IMR-90 (cell line): ENCODE measurements around the gene CTIF. TPM values are rescaled to one million over a fixed set of nuclear protein-coding genes. Genes with fewer than 3 reads are reported as not detected.

Source experiments
- ATAC-seq: fragments of 200-7000 bp; cut with Tn5 transposase; 2 replicates; pipeline ENCODE4 v1.9.1; 2020; ENCODE audit warnings: low read depth, mild to moderate bottlenecking, moderate library complexity
- BruUV-seq: library from RNA; stranded (reverse); fragments of 400-500 nt; replicated peaks from 2 replicates; lab custom pipeline; 2021; lab: Mats Ljungman, UMichigan
- CTCF ChIA-PET: fragments of 300-600 bp; formaldehyde crosslinking; extraction: SDS; loops from one replicate; lab custom pipeline; 2021; ENCODE audit warnings: antibody characterized with exemption; lab: Yijun Ruan, JAX
- POLR2A ChIA-PET: fragments of 300-600 bp; sonication (Branson Sonifier 250); formaldehyde crosslinking; loops from one replicate; lab custom pipeline; 2022; ENCODE audit warnings: antibody characterized with exemption; ENCODE audit not compliant: unreplicated experiment; lab: Charles Lee
- DNase-seq: peaks from one replicate; pipeline ENCODE4 v3.0.0; 2013
- H2AFZ ChIP-seq: replicated peaks from 2 replicates; pipeline ENCODE3; 2013; ENCODE audit warnings: low read length, mild to moderate bottlenecking; ENCODE audit not compliant: poor library complexity
- H2AK5ac ChIP-seq: 2 replicates; pipeline ENCODE4 v1.6.1; 2013; ENCODE audit warnings: low read depth, low read length, inconsistent platforms
- H2AK9ac ChIP-seq: replicated peaks from 2 replicates; pipeline ENCODE3; 2013; ENCODE audit warnings: mild to moderate bottlenecking, low read depth, low read length, moderate library complexity; ENCODE audit not compliant: poor library complexity
- H2BK120ac ChIP-seq: 2 replicates; pipeline ENCODE4 v1.6.1; 2013; ENCODE audit warnings: low read depth, low read length, inconsistent platforms
- H2BK15ac ChIP-seq: 3 replicates; pipeline ENCODE4 v1.6.1; 2013; ENCODE audit warnings: low read depth, low read length, inconsistent platforms
- H2BK20ac ChIP-seq: 2 replicates; pipeline ENCODE4 v1.6.1; 2013; ENCODE audit warnings: low read depth, mild to moderate bottlenecking, inconsistent platforms, low read length, moderate library complexity
- H2BK5ac ChIP-seq: 2 replicates; pipeline ENCODE4 v1.6.1; 2013; ENCODE audit warnings: mild to moderate bottlenecking, low read depth, low read length, inconsistent platforms; ENCODE audit not compliant: poor library complexity, severe bottlenecking
- H3K14ac ChIP-seq: replicated peaks from 2 replicates; pipeline ENCODE4 v1.6.1; 2013; ENCODE audit warnings: low read depth, low read length, inconsistent platforms
- H3K18ac ChIP-seq: 2 replicates; pipeline ENCODE4 v1.6.1; 2013; ENCODE audit warnings: low read depth, low read length, control low read depth
- H3K23ac ChIP-seq: 2 replicates; pipeline ENCODE4 v1.6.1; 2013; ENCODE audit warnings: low read depth, low read length, inconsistent platforms
- H3K27ac ChIP-seq: 2 replicates; pipeline ENCODE4 v1.5.1; 2013; ENCODE audit warnings: mild to moderate bottlenecking, control low read depth, low read length; ENCODE audit not compliant: insufficient read depth
- H3K27me3 ChIP-seq: 2 replicates; pipeline ENCODE4 v1.6.1; 2013; ENCODE audit warnings: low read length; ENCODE audit not compliant: control insufficient read depth, insufficient read depth
- H3K36me3 ChIP-seq: 2 replicates; pipeline ENCODE4 v1.6.1; 2013; ENCODE audit warnings: low read length, mixed read lengths; ENCODE audit not compliant: control insufficient read depth, insufficient read depth
- H3K4ac ChIP-seq: 2 replicates; pipeline ENCODE4 v1.6.1; 2013; ENCODE audit warnings: low read depth, low read length, inconsistent platforms
- H3K4me1 ChIP-seq: 2 replicates; pipeline ENCODE4 v1.6.1; 2013; ENCODE audit warnings: low read length, mixed read lengths; ENCODE audit not compliant: control insufficient read depth, insufficient read depth
- H3K4me2 ChIP-seq: 2 replicates; pipeline ENCODE4 v1.6.1; 2013; ENCODE audit warnings: low read depth, mild to moderate bottlenecking, control low read depth, low read length, moderate library complexity
- H3K4me3 ChIP-seq: 2 replicates; pipeline ENCODE4 v1.5.1; 2013; ENCODE audit warnings: low read depth, mild to moderate bottlenecking, control low read depth, low read length, moderate library complexity; ENCODE audit not compliant: insufficient read depth
- H3K56ac ChIP-seq: 2 replicates; pipeline ENCODE4 v1.6.1; 2013; ENCODE audit warnings: low read length, inconsistent platforms; ENCODE audit not compliant: insufficient read depth; ENCODE audit errors: extremely low read depth
- H3K79me1 ChIP-seq, 2 experiments: 2 replicates each; pipeline ENCODE4 v1.6.1; 2013; ENCODE audit warnings: low read length in 2 of 2, inconsistent platforms in 1 of 2, low read depth in 1 of 2
- H3K9ac ChIP-seq: 2 replicates; pipeline ENCODE4 v1.6.1; 2013; ENCODE audit warnings: low read depth, low read length, control low read depth
- H3K9me1 ChIP-seq: 2 replicates; pipeline ENCODE4 v1.6.1; 2013; ENCODE audit warnings: low read length, inconsistent platforms; ENCODE audit not compliant: insufficient read depth
- H3K9me3 ChIP-seq: 2 replicates; pipeline ENCODE4 v1.6.1; 2013; ENCODE audit warnings: low read length; ENCODE audit not compliant: control insufficient read depth, insufficient read depth
- H4K20me1 ChIP-seq: 2 replicates; pipeline ENCODE4 v1.6.1; 2013; ENCODE audit warnings: low read length, inconsistent platforms; ENCODE audit not compliant: insufficient read depth
- H4K5ac ChIP-seq: 2 replicates; pipeline ENCODE4 v1.6.1; 2013; ENCODE audit warnings: mild to moderate bottlenecking, low read depth, low read length, control low read depth
- H4K8ac ChIP-seq, 2 experiments: 2 replicates each; pipeline ENCODE4 v1.6.1; 2013; ENCODE audit warnings: low read depth in 2 of 2, low read length in 2 of 2, control low read depth in 1 of 2, inconsistent platforms in 1 of 2
- H4K91ac ChIP-seq: 2 replicates; pipeline ENCODE4 v1.6.1; 2013; ENCODE audit warnings: low read depth, low read length, inconsistent platforms; ENCODE audit not compliant: insufficient read depth
- FOS ChIP-seq: fragments of 150-350 bp; IDR thresholded peaks from 2 replicates; pipeline ENCODE4 v1.6.1; 2016; ENCODE audit warnings: low read depth, low read length
- MAFK ChIP-seq: IDR thresholded peaks from 2 replicates; pipeline ENCODE4 v1.6.1; 2012; ENCODE audit warnings: low read depth, low read length, improper control_type of control experiment
- NFE2L2 ChIP-seq: fragments of 150-350 bp; IDR thresholded peaks from 2 replicates; pipeline ENCODE4 v1.6.1; 2016; ENCODE audit warnings: low read depth, mild to moderate bottlenecking, low read length
- RAD21 ChIP-seq: IDR thresholded peaks from 2 replicates; pipeline ENCODE4 v1.6.1; 2012; ENCODE audit warnings: low read length, improper control_type of control experiment
- RFX5 ChIP-seq: IDR thresholded peaks from 2 replicates; pipeline ENCODE4 v1.8.0; 2012; ENCODE audit warnings: low read depth, mild to moderate bottlenecking, low read length, moderate library complexity
- SMC3 ChIP-seq: fragments of 150-350 bp; IDR thresholded peaks from 2 replicates; pipeline ENCODE4 v1.6.1; 2016; ENCODE audit warnings: low read depth, mild to moderate bottlenecking, antibody characterized with exemption, low read length, moderate library complexity
- WGBS, 2 experiments: methylation state at CpG; one replicate each; pipeline versions ENCODE4 v1.1.5 to v1.1.7; 2013; ENCODE audit warnings: missing lambda C conversion rate in 2 of 2; ENCODE audit not compliant: insufficient read length in 1 of 2; ENCODE audit errors: extremely low coverage in 2 of 2; 5-methylcytosine and 5-hydroxymethylcytosine counted together
- dilution Hi-C: fragments of 300-500 bp; cut with HindIII; formaldehyde crosslinking; loops from one replicate; pipeline ENCODE4 v1.14.3; 2018; ENCODE audit warnings: low sequenced_read_pairs; ENCODE audit not compliant: unreplicated experiment
- in situ Hi-C: fragments of 300-500 bp; cut with MboI; formaldehyde crosslinking; loops from 3 replicates; pipeline ENCODE4 v1.14.3; 2019; ENCODE audit warnings: low sequenced_read_pairs, inconsistent platforms, mixed read lengths
- intact Hi-C: fragments of 100-400 bp; cut with micrococcal nuclease; formaldehyde crosslinking; loops from 2 replicates; pipeline ENCODE4 v1.10.0; 2022
- polyA plus RNA-seq, 3 experiments: library from polyadenylated mRNA; depleted of rRNA; stranded (reverse); fragments of >200 nt; gene quantifications; 2 replicates each; pipeline ENCODE4 v1.2.3, GENCODE V29; 2012; ENCODE audit warnings: low replicate concordance in 1 of 3
- total RNA-seq: library from RNA; depleted of rRNA; stranded (reverse); fragments of >200 nt; gene quantifications from 2 replicates; pipeline ENCODE4 v1.2.3, GENCODE V29; 2012
- TF ChIP-seq, protein P1 (sequence below): fragments of 150-350 bp; IDR thresholded peaks from 2 replicates; pipeline ENCODE4 v1.6.1; 2017; ENCODE audit warnings: mild to moderate bottlenecking, antibody characterized with exemption, low read length, low read depth
- TF ChIP-seq, protein P2 (sequence below): fragments of 150-350 bp; IDR thresholded peaks from 2 replicates; pipeline ENCODE4 v1.6.1; 2016; ENCODE audit warnings: low read depth, mild to moderate bottlenecking, low read length, moderate library complexity, borderline replicate concordance
- TF ChIP-seq, protein P3 (sequence below): conservative IDR thresholded peaks from 2 replicates; pipeline ENCODE4 v1.5.1; 2012; ENCODE audit warnings: mild to moderate bottlenecking, low read depth, low read length, improper control_type of control experiment

CTIF gene
- total and polyA plus RNA-seq, 2 of the 4 experiments (the other 2 are of a cell fraction) = 25.1 to 57.0 TPM

DNA sequence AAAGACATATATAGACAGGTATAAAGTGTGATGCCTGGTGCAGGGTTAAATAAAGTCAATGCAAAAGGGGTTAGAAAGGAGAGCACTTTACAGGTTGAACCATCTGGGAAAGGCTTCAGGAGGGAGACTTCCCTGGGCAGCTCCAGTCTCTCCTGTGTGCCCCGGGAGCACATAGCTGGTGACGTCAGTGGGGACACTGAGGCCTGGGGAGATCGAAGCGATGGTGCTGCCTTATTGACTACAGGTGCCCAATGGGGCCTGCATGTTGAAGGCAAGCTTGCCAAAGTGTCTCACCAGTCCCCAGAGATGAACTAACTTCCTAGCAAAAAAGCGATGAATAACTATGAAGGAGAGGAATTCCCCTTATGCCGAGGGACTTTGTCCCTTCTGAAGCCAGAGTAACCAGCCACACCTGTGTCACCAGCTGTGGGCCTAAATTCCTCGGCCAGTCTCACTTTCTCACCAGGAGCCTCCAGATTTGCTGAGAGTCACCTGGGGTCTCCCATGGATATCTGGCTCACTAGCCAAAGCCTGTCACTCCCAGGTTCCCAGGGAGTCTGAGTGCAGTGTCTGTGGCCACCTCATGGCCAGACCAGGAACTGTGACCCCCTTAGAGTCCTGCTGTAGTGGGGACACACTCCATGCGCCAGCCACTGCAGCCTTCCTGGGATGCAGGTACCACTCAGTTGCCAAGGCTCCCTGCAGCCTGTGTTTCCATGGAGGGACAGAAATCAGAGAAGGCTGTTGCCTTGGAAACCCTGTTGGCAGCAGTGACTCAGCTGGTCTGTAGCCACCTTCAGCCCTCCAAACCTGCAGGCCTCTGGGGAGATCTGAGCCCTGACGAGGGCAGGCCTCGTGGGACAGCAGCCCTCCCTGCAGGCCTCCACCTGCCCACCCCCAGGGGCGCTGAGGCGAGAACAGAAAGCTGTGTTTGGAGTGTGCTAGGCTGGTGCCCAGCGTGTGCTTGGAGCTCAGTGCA, 128.7 kb downstream of the CTIF start:
- Histone ChIP-seq H3K27ac (no peak overlapping the region), H3K9me1 (peaks cover 6% of the 10 kb centered on the region), H2BK15ac (no peak overlapping the region), H4K5ac (no peak overlapping the region), H2BK20ac (no peak overlapping the region), H3K9me3 (peaks cover 2% of the 10 kb centered on the region; the same call in 1 of the 2 replicates), H4K20me1 (peaks cover 23% of the 10 kb centered on the region), H4K91ac (no peak overlapping the region), H3K14ac (no peak overlapping the region), H3K56ac (no peak overlapping the region; the same call in 1 of the 2 replicates), H2BK5ac (no peak overlapping the region), H3K18ac (no peak overlapping the region), H2AK9ac (no peak overlapping the region), H4K8ac (no peak overlapping the region), H3K36me3 (peaks cover 46% of the 10 kb centered on the region), H2AFZ (no peak overlapping the region), H2AK5ac (no peak overlapping the region), H2BK120ac (no peak overlapping the region), H3K4ac (no peak overlapping the region), H3K9ac (no peak overlapping the region), H3K4me3 (no peak overlapping the region), H3K79me1 (peaks cover 34 to 85% of the 10 kb centered on the region in 2 experiments), H3K4me2 (no peak overlapping the region), H3K4me1 (peaks cover 5% of the 10 kb centered on the region; the same call in 1 of the 2 replicates), H3K23ac (no peak overlapping the region), H3K27me3 (no peaks in the 10 kb centered on the region)
- BruUV-seq = no TSS peak
- TF ChIP-seq FOS = no peak
- TF ChIP-seq, protein P1, sequence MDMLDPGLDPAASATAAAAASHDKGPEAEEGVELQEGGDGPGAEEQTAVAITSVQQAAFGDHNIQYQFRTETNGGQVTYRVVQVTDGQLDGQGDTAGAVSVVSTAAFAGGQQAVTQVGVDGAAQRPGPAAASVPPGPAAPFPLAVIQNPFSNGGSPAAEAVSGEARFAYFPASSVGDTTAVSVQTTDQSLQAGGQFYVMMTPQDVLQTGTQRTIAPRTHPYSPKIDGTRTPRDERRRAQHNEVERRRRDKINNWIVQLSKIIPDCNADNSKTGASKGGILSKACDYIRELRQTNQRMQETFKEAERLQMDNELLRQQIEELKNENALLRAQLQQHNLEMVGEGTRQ = no peak
- TF ChIP-seq NFE2L2 = peak; percentile 30; the same call in 1 of the 2 replicates
- TF ChIP-seq, protein P2, sequence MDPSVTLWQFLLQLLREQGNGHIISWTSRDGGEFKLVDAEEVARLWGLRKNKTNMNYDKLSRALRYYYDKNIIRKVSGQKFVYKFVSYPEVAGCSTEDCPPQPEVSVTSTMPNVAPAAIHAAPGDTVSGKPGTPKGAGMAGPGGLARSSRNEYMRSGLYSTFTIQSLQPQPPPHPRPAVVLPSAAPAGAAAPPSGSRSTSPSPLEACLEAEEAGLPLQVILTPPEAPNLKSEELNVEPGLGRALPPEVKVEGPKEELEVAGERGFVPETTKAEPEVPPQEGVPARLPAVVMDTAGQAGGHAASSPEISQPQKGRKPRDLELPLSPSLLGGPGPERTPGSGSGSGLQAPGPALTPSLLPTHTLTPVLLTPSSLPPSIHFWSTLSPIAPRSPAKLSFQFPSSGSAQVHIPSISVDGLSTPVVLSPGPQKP = no peak
- TF ChIP-seq MAFK = no peak
- no peak for TF ChIP-seq RFX5
- TF ChIP-seq RAD21 = peak; percentile 47
- TF ChIP-seq, protein P3, sequence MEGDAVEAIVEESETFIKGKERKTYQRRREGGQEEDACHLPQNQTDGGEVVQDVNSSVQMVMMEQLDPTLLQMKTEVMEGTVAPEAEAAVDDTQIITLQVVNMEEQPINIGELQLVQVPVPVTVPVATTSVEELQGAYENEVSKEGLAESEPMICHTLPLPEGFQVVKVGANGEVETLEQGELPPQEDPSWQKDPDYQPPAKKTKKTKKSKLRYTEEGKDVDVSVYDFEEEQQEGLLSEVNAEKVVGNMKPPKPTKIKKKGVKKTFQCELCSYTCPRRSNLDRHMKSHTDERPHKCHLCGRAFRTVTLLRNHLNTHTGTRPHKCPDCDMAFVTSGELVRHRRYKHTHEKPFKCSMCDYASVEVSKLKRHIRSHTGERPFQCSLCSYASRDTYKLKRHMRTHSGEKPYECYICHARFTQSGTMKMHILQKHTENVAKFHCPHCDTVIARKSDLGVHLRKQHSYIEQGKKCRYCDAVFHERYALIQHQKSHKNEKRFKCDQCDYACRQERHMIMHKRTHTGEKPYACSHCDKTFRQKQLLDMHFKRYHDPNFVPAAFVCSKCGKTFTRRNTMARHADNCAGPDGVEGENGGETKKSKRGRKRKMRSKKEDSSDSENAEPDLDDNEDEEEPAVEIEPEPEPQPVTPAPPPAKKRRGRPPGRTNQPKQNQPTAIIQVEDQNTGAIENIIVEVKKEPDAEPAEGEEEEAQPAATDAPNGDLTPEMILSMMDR = peak; percentile 35; the same call in 1 of the 2 replicates
- TF ChIP-seq SMC3 = peak; percentile 36
- ATAC-seq = peak; percentile 45
- WGBS, 2 experiments = 83% methylated on average over 3 of the region's 13 CpGs; no CpG with 5 or more reads in 1 of the 2 experiments
- CTCF ChIA-PET = interaction anchor here (0.5 kb wide), 1 partner anchor 187 kb away, joined by 3 read pairs; no protein-coding TSS in a partner anchor
- intact Hi-C loops (loop anchor here (10.0 kb wide), 1 partner anchor 63 kb away; no protein-coding TSS in a partner anchor), in situ Hi-C loops (no loop called here), dilution Hi-C loops (no loop called here)
- peak; percentile 49 for DNase-seq
- POLR2A ChIA-PET = no interaction called here
